GM13977 (cell line): ENCODE measurements around the gene GNAL.

Experiments used
- DNase-seq: peaks from one replicate; pipeline ENCODE4 v3.0.0; 2012; ENCODE audit warnings: low spot score
- CTCF ChIP-seq: IDR thresholded peaks from 2 replicates; pipeline ENCODE4 v1.5.1; 2012; ENCODE audit warnings: mild to moderate bottlenecking, control low read depth; ENCODE audit not compliant: insufficient read depth; ENCODE audit errors: extremely low read depth, missing control alignments
- in situ Hi-C: fragments of 300-500 bp; cut with MboI; formaldehyde crosslinking; loops from one replicate; pipeline ENCODE4 v1.12.0; 2022; ENCODE audit warnings: low sequenced_read_pairs, low pct_unique_long_range_greater_than_20kb, mixed read lengths, inconsistent platforms; ENCODE audit not compliant: unreplicated experiment

GNAL gene

GRCh38 chr18:11871501-11871900 lies 182.4 kb downstream of the GNAL start:
- TF ChIP-seq CTCF = no peak
- peak; percentile 57 for DNase-seq
- in situ Hi-C loops = no loop called here

GRCh38 chr18:11872479-11873136 lies 183.5 kb downstream of the GNAL start:
- in situ Hi-C loops = no loop called here
- peak; percentile 59 for DNase-seq
- TF ChIP-seq CTCF = peak; percentile 24

GRCh38 chr18:11873670-11874340 lies 184.7 kb downstream of the GNAL start:
- no peak for DNase-seq
- no peak for TF ChIP-seq CTCF
- in situ Hi-C loops = no loop called here

DNA sequence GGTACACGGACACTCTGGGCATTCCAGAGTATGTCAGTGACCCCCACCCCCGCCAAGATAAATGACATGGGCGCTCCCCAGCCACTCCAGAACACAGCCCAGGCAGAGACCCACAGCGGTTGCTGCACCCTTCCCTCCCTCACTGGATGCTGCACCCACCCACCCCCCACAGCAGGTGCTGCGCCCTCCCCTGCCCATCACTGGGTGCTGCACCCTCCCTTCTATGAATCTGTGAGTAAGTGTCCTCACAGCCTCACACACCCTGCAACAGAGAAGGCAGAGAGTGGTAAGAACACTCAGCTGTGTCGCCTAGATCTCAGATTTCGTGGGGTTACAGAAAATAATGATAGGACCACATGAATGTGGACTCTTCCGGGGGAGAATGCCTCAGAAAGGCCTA lies 185.6 kb downstream of the GNAL start:
- in situ Hi-C loops = loop anchor here (25.0 kb wide), 1 partner anchor 87 kb away; no protein-coding TSS in a partner anchor
- no peak for TF ChIP-seq CTCF
- no peak for DNase-seq

DNA sequence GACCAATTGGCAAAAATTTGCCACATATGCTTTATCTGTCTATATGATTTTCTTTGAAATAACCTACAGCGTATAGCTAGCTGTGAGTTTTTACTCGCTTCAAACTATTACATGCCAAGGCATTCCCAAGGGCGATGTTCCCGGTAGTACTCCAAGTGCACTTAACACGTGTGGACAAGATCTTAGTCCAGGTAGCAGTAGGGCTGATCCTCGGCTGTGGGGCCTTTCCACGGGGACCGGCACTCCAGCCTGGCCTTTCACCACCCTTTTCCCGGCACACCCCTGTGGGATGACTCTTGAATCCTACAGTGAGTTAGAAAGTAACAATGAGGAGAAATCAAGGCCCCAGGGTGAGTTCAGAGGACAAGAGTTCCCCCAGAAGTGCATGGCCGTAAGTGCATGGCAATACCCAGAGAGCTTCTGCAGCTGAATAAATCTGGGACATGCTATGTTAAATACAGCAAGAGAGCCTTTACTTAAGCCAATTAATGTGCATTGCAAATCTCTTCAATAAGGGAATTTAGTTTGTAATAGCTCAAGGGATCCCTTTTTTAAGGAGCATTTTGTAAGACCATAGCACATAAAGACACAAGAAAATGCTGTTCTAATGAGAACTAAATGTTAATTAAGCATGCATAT lies 188.6 kb downstream of the GNAL start:
- no peak for TF ChIP-seq CTCF

GRCh38 chr18:11880586-11881304 lies 191.7 kb downstream of the GNAL start:
- DNase-seq = no peak
- TF ChIP-seq CTCF = no peak
- in situ Hi-C loops = loop anchor here (25.0 kb wide), 1 partner anchor 93 kb away; no protein-coding TSS in a partner anchor

More for the DNA sequence above, 188.6 kb downstream of the GNAL start:
- in situ Hi-C loops = loop anchor here (25.0 kb wide), 1 partner anchor 90 kb away; no protein-coding TSS in a partner anchor
- DNase-seq = no peak
